Cardiac fibroblast (primary cell): ENCODE data around the gene SPTBN1.

Experiments used
- DNase-seq, 2 donors: peaks; one replicate each; pipeline versions ENCODE4 v3.0.0 to v3.0.0-alpha.2; 2010; ENCODE audit warnings: low read depth in 2 of 2
- H3K4me3 ChIP-seq, 2 donors: replicated peaks in 1 of 2; 1 replicate in 1 of 2; 2 replicates in 1 of 2; pipeline ENCODE4 v1.5.1; 2011; ENCODE audit warnings: low read depth in 2 of 2, low read length in 2 of 2, mild to moderate bottlenecking in 2 of 2, moderate library complexity in 1 of 2
- TF ChIP-seq, protein P1 (sequence below): IDR thresholded peaks from one replicate; pipeline ENCODE4 v1.5.1; 2011; ENCODE audit warnings: low read depth, mild to moderate bottlenecking, low read length, inconsistent platforms

The SPTBN1 gene

DNA sequence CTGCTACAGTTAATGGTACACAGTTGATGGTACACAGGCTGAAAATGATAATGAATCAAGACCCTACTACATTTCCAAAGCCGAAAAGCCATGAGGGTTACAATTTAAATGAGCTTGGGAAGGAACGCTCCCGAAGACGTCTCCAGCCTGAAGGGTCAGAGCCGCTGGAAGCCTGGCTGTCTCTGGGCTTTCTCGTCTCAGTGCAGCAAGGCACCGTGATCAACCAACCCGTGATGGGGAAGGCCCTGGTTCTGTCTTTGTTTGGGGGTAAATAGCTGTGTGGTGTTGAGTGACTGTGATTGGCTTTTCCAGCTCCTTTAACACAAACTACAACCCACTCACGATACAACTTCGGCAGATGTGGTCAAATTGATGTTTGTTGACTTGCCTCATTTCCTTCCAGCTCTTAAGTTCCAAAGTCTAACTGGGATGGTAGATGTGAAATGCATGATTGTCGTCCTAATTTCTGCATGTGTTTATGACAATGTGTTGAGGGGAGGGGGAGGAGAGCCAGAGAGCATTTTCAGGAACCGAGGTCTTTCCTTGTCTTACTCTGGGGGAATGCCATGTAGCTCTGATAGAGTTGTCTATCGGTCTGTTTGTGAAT lies 207.4 kb downstream of the SPTBN1 start:
- H3K4me3 ChIP-seq = no peak overlapping the region
- TF ChIP-seq, protein P1, sequence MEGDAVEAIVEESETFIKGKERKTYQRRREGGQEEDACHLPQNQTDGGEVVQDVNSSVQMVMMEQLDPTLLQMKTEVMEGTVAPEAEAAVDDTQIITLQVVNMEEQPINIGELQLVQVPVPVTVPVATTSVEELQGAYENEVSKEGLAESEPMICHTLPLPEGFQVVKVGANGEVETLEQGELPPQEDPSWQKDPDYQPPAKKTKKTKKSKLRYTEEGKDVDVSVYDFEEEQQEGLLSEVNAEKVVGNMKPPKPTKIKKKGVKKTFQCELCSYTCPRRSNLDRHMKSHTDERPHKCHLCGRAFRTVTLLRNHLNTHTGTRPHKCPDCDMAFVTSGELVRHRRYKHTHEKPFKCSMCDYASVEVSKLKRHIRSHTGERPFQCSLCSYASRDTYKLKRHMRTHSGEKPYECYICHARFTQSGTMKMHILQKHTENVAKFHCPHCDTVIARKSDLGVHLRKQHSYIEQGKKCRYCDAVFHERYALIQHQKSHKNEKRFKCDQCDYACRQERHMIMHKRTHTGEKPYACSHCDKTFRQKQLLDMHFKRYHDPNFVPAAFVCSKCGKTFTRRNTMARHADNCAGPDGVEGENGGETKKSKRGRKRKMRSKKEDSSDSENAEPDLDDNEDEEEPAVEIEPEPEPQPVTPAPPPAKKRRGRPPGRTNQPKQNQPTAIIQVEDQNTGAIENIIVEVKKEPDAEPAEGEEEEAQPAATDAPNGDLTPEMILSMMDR = no peak
- DNase-seq = no peak

DNA sequence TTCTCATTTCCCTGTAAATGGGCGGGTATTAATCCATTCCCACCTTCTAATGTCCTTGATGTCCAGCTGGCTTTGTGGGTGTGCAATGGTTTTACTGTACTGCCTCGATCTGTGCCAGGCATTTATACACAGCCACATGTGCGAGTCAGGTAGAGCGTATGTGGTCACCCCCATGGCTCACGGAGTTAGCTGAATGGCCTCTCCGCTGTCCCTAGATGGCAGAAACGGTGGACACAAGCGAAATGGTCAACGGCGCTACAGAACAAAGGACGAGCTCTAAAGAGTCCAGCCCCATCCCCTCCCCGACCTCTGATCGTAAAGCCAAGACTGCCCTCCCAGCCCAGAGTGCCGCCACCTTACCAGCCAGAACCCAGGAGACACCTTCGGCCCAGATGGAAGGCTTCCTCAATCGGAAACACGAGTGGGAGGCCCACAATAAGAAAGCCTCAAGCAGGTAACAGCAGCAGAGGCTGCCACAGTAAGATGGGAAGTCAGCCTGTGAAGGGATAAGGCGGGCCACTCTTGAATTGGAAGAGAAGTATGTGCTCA lies 208.2 kb downstream of the SPTBN1 start:
- no peak overlapping the region for H3K4me3 ChIP-seq
- TF ChIP-seq, protein P1 = no peak
- no peak for DNase-seq

DNA sequence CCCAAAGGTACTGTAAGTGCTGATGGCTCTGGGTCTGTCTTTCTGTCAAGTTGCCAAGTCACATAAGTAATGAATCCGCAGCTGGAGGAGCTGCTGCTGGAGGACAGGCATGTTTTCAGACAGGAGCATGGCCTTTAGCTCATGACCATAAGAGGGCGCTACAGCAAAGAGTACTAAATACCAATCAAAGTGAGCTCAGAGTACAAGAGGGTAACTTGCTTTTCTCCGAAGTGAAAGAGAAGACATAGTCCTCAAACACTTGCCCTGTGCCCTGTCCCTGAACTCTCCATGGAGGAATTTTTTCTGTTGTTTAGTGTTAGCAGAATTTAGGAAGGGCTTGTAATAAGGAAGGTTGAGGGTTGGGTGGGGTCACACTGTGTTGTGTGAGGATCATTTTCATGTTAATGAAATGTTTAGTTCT lies 209.3 kb downstream of the SPTBN1 start:
- peak; percentile 76 to 90 for DNase-seq
- TF ChIP-seq, protein P1 = peak; percentile 69
- no peak overlapping the region for H3K4me3 ChIP-seq

DNA sequence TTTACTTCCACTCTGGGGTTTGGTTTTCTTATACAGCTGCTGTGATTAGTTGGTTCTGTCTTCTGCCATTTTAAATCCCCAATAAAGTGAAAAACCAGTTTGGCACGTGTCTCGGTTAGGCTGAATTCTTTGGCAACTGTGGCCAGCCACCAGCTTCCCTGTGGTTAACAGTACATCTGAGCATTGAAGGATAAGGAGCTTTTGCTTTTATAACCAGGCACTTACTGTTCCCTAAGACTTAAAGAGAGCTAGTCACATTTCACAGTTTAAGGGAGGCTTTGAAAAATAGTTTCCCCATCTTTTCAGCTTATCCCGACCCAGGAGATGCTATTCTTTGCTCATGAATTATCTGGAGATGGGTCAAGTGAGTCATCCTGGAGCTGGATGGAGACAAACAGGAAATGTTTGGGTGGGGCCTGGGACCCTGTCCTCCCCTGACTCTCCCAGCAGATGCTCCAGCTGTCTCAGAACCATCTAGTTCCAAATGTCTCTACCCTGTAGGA lies 210.1 kb downstream of the SPTBN1 start:
- TF ChIP-seq, protein P1 = no peak

DNA sequence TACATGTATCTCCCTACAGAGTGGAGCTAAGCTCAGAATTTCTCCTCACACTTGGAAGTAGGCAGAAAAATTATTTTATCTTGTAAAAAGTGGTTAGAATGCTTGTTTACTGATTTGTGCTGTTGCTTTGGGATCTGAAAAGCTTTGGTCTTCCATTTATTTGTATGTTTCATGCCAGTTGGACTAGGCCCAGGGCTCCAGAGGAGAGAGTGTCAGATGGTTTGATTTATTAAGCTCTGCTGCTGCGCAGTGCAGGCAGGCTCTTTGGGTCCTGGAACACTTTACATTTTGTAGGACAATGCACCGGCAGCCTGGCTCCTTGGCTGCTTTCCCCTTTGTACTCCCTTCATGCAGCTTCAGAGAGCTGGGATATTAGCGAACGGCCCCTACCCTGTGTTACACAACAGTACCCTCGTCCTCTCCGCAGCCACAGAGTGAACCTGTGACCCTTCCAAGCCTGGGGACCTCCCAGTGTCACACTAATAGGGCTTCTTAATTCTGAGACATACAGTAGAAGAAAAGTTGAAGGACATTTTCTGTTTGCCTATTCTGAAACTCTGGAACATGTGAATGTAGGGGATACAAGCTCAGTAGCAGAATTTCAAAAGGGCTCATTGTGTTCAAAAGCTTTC lies 210.6 kb downstream of the SPTBN1 start:
- TF ChIP-seq, protein P1 = no peak
- peak in 1 of 2 donors; percentile 75 for DNase-seq
- no peak overlapping the region for H3K4me3 ChIP-seq

More for the DNA sequence above, 210.1 kb downstream of the SPTBN1 start:
- no peak overlapping the region for H3K4me3 ChIP-seq
- peak; percentile 68 to 88 for DNase-seq

DNA sequence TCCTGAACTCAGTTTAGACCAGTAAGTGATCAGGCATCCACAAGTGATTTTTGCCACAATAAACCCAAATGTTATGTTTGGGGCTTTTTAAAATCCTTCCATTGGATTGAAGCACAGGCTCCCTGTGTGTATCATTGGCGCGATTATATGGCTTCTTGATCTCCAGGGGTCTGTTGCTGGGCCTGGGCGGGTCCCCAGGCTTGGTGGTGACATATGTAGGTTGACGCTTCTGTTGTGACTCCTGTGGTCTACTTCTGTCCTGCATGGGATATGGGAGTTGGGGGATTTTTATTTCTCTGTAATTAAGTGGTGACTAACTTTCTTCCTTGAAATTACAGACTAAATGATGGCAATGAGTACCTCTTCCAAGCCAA lies 211.1 kb downstream of the SPTBN1 start:
- TF ChIP-seq, protein P1 = no peak
- DNase-seq = no peak

More for the DNA sequence above, 211.1 kb downstream of the SPTBN1 start:
- no peak overlapping the region for H3K4me3 ChIP-seq
